Glomerular visceral epithelial cell (primary cell): Measurements from ENCODE around the gene UST.
"Not testable (repeated sequence)": the region's sequence is repeated elsewhere in the genome, so short reads cannot be mapped to it uniquely, and the experiment has no call there.

Source experiments
- DNase-seq: peaks from one replicate; pipeline ENCODE4 v3.0.0-alpha.2; 2016; ENCODE audit errors: extremely low spot score

The UST gene

DNA sequence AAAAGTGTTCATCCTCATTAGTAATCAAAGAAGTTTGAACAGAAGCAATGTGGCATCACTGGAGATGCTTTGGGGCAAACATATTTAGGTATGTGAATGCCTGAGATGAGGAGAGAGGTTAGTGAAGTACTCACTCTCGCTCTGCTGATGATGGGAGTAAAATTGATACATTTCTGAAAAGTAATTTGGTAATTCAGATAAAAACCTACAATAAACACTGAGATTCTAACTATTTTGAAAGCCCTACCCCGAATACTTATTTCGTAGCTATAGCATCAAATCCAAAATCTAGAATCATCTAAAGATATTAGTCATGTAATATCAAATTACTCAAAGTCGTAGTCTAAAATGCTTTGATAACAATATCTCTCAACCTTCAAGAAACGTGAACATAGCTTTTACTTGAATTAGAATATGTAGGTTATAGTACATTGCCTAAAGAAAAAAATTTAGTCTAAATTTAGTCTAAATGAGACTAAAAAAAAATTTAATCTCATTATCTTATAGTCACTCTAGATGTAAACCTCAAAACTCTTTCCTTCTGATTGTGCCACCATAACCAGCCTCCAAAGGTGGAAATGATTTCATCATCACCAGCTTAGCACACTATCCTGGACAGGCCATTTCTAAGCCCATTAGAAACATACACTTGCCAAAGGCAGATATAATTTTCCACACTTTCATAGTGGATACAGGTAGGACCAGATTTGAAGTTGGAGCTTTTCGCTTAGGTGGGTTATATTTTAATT lies 338.2 kb downstream of the UST start:
- no peak for DNase-seq

DNA sequence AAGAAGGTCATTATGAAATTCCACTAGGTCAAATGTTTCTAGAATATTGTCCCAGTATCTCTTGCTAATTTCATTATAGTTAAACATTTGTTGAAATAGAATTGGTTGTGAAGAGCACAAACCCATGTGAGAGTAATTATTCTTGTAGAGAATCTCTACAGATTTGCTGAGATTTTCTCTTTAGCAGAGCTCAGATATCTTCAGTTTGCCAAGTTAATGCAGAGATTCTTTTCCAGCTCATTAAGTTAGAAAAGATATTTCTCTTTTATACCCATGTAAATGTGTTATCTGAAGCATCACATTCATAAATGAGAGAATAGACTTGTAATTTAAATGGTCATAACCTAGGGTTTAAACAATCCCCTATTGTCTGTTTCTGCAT lies 338.7 kb downstream of the UST start:
- DNase-seq, result no peak

DNA sequence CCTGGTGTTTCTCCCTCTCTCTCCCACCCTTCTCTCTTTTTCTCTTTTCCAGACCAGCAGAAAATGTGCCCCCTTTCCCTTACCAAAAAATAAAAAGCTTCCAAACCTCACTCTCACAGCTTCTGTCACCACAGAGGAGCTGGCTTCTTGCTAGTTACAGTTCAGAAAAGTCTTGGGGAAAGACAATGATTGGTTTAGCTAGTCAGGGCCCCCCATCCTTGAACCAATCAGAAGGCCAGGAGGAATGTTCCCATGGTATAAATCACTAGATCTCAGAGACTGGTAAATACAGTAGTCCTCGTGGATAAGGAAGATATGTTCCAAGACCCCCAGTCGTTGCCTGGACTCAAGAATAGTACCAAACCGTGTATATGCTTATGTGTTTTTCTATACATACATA lies 339.5 kb downstream of the UST start:
- no peak for DNase-seq

DNA sequence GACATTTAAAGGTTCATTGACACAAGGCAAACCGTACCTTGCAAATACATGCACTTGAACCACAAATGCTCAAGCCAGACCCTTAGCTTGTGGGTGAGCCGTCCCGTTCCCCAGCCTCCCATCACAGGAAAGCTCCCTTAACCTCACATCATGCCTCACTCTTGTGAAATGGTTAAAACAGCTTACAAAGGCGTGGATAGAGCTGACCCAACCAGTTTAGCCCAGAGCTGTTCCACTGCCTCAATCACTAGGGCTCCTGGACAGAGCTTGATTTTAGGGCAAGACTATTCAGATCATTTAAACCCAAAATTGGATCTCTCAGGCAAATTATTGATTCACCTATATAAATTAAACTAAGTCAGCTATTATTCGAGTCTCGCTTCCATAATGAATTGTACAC lies 341.1 kb downstream of the UST start:
- no peak for DNase-seq

DNA sequence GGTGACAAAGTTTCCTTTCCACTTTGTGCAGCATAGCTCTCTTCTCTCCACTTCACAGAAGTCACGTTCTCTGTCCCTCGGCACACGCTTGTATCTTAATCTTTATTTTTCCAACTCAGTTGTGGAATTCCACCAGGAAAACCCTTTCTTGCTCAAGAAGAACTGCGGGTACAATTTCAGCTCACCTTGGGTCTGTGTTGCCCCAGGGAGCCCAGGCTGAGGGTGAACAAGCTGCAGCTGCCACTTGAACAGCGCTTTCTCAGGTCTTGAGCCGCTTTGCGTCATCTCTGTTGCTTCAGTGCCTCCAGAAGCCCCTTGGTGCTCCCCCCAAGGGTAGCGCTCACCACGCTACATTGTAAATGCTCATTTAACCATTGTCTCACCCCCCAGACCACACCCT lies 341.5 kb downstream of the UST start:
- DNase-seq, result no peak

DNA sequence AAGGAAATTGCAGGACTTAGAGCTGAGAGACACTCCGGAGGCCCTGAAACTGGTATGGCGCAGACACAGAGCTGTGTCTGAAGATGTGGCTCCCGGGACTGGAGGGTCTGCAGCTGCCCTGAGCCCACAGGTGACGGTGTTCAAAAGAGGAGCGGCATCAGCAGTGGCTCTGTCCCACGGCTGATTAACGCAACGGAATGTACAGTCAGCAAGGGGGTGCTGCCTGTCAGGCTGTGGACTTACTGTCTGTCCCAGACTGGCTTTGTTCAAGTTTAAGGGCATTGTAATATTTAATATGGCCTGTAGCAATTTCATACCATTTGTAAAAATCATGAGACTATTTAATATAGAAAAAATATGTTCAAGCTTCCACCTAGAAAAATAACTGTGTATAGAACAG lies 342.7 kb downstream of the UST start:
- DNase-seq, result peak; percentile 21

DNA sequence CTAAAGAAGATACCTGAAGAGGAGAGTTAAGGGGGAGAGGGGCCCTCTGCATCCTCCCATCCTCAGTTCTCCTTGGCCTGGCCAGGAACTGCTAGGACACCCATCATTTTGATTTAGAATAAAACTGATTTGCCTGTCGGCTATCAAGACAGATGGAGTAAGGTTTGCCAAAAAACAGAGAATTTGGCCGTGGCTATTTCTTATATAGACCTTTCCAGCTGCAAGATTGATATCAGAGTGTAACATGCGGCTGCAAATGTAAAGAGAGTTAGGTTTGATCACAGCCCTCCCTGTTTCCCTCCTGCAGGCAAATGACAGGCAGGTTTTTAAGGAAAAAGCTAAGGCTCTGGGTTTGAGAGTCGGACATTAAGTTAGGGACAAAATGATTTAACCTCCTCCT lies 344.1 kb downstream of the UST start:
- DNase-seq, result no peak

DNA sequence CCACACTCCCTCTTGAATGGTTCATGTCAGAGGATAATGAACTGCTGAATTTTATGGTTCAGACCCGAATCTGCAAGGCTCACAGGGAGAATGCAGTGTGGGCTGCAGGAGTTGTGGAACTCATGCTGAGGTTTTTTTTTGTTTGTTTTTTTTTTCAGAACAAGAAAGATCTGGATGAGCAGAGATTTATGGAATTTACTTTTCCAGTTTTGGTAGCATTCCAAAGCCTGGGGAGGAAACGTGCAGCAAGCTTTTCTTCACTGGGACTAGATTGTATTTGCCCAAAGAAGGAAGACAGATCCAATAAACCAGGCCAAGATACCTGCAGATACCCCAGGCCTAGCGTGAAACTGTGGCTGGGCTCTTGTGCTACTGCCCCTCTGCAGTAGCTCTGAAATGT lies 346.8 kb downstream of the UST start:
- peak; percentile 37 for DNase-seq

DNA sequence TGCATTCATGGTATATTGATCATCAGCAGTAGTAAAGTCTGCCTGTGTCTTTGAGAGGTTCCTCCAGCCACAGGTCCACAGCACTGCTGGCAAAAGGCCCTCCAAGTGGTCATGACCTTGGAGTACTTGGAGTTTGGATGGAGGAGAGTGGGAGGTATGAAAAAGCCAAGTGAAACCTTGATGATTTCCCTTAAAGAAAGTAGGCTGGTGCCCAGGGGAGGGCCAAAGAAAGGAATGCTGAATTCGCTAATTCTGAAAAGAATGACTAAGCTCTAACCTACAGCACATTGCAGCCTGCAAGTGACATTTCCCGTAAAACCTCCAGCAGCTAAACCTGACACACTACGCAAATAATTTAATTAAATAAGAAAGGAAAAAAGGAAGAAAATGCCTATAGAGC lies 347.3 kb downstream of the UST start:
- peak; percentile 49 for DNase-seq

DNA sequence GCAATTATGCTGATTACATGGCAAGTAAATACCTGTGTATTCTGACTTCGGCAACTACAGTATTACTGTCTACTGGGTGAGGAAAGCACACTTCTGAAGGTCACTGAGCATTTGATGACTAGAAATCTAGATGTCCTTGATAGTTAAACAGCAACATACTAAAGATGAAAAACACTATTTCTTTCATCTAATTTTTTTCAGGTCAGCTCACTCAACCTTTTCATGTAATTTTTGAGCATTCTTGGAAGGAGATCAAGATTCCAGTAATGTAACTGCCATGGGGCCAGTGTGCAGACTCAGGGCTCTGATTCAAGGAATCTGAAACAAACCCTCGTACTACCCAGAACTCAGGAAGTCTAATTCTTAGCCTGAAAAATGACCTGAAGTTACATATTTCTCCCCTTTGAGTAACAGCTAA lies 348.1 kb downstream of the UST start:
- DNase-seq, result peak; percentile 54

DNA sequence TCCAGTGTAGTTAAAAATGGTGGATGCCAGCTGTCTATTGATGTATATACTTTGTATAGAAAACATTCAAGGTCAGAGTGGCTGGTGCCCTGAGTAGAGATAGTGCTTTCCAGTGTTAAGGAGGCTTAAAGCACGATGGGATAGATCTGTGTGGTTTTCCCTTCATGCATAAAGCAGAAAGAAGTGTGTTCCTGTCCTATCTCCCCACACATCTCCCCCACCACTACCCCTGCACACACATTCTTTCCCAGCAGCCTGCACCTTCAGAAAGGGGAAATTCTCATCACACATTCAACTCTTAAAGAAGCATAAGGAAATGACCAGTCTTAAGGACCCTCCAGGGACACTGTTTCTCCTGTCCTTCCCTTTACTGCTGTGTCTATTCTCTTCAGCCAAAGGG lies 349.0 kb downstream of the UST start:
- DNase-seq, result no peak

DNA sequence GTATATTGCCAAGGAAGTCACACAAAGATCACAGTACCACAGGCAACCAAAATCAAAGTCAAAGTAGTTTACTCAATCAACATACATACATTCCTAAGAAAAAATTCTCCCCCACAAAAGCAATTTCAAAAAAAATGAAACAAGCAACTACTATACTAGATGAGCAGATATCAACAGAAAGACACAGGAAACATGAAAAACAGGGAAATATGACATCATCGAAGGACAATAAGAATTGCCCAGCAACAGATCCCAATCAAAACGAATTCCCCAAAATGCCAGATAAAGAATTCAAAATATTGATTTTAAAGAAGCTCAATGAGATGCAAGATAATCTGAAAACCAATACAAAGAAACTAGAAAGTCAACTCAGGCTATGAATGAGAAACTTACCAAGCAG lies 351.0 kb downstream of the UST start:
- no peak for DNase-seq

DNA sequence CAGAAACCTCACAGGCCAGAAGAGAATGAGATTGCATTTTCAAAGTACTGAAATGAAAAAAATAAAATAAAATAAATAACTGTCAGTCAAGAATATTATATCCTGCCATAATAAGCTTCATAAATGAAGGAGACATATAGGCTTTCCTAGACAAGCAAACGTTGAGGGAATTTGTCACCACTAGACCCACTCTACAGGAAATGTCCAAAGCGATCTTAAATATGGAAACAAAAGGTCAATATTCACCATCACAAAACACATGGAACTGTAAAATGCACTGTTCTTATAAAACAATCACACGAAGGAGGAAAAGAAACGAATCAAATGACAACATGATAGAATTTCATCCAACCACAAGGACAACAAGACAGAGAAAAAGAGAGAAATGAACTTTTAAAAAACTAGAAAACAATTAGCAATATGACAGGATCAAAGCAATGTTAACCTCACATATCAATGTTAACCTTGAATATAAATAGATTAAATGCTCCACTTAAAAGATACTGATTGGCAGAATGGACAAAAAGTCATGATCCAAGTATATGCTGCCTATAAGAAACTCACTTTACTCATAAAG lies 352.0 kb downstream of the UST start:
- no peak for DNase-seq

DNA sequence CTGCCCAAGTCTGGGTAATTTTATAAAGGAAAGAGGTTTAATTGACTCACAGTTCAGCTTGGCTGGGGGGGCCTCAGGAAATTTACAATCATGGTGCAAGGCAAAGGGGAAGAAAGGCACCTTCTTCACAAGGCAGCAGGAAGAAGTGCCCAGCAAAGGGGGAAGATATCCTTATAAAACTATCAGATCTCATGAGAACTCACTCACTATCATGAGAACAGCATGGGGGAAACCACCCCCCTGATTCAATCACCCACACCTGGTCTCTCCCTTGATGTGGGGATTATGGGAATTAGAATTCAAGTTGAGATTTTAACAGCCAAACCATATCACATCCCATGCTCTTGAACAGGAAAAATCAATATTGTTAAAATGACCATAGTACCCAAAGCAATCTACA lies 355.5 kb downstream of the UST start:
- no peak for DNase-seq

DNA sequence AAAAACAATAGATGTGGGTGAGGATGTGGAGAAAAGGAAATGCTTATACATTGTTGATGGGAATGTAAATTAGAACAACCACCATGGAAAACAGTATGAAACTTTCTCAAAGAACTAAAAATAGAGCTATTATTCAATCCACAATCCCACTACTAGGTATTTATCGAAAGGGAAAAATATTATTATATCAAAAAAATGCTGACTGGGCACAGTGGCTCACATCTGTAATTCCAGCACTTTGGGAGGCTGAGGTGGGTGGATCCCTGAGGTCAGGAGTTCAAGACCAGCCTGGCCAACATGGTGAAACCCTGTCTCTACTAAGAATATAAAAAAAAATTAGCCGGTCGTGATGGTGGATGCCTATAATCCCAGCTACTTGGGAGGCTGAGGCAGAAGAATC lies 357.1 kb downstream of the UST start:
- DNase-seq, result not testable (repeated sequence)

DNA sequence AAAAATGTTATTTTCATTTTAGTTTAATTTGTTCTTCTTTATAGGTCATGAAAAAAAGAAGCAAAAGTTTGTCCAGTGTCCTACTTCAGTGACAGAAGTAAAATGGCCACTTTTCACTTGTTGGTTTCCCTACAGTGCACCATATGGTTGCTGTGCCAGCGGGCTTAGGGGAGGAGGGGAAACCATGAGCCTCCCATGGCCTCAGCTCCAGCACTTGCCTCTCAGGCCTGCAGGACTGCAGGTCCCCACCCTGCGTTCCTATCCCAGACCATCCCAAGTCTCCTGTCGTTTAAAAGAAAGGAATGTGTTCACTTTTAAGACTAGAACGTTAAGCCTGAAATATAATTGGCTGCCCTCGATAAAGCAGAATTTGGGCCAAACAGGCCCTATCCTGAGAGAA lies 360.7 kb downstream of the UST start:
- DNase-seq, result no peak

DNA sequence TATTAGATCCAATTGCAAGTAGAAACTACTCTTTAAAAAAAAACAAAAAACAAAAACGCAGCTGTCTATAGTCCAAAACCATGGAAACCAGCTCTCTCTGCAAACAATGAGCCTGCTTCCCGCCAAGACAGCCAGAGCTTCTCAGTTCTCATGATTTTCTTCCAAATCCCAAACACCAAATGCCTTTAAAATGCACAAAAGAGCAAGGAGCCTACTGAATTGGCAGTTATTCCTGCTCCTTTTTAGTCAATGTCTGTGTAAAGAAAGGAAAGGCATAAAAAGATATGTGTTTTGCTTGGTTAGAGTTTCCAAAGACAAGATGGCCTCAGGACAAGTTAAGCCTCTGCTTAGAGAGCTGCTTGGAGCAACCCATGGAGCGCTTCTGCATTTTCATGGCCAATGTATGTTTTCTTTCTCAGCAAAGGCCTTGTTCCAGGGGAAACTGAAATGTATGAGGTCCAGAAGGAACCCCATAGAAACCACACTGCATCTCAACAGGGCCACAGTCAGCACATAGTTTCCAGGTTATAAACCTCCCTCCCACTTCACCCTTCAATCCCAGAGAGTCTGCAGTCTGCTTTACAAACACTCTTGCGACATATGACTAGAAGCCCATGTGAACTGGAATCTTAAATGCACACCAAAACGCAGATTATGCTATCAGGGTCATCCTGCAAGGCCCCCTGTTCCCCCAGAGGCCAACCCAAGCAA lies 361.4 kb downstream of the UST start:
- DNase-seq, result no peak

DNA sequence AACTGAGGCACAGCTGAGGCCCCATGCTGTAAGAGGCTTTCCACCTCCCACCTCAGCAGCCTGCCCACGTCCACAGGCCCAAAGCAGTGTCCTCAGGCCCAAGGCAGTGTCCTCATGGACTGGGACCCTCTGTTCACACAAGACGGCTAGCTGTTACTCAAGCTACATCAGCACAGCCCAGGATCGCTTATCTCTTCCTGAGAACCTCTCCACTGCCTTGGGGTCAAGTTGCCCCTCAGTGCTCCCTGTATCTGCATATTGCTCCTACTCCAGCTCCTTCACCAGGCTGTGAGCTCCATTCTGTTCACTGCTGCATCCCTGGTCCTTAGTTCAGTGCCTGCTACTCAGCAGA lies 361.9 kb downstream of the UST start:
- no peak for DNase-seq

DNA sequence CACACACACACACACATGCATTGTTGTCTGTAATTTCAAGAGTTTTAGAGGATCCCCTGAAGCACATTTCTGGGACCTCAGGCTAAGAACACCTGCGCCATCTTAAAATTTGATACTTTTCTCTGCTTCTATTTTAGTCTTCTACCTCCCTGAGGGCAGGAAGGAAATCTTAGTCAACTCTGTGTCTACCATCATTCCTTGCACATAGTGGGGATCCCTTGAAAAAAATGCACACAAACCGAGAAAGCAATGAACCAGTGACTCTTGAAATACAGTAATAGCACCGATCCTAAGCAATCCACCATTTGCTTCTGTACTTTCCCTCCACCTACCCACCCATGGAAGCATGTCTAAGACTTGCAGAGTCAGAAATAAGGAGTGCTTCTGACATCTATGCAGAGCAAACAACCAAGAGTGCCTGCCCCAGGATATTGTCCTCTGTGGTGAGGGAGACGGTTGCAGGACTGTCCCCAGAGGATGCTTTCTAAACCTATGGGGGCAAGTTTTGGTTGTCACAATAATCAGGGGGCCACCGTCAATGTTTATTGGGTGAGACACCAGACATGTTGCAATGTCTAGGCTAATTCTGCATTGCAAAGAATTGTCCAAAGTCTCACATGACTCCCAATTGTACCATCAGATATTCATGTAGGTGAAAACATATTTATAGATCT lies 362.7 kb downstream of the UST start:
- DNase-seq, result no peak

DNA sequence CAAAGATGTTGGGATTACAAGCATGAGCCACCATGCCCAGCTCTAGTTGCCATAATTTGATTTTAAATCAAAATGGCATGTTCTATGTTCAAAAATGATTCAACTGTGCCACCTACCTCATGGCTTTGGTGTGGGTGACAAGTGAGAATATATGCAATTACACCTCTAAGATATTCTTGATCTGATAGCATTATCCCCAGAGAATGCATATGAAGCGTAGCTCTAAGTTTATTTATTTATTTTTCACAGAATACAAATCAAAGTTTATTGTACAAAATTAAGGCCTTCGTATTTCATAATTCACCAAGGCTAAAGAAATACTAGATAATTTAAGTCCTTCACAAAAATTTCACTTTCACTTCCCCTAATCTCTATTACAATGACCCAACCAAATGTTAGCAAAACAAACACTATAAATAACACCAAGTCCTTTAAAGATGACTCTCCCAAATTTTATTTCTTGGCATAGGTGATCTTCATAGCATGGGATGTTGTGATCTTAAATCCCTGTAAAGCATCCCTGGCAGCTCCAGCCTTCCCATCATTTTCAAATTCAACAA lies 364.8 kb downstream of the UST start:
- no peak for DNase-seq

DNA sequence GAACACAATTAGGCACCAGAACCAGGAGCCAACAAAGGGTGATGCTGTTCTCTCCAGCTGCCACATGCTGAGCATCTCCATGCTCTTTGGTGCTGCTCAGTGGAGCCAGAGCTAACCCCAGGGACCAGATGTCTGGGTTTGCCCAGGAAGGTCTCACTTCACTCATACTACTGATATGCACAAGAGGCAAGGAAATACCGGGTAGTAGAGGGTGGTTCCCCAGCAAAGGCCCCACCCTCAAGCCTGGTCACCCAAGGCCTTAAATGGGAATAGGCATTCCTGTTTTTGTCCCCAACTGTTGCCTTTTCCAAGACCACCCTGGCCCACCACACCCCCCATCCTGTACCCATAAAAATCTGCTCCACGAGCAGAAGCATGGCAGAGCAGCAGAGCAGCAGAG lies 366.1 kb downstream of the UST start:
- DNase-seq, result no peak

DNA sequence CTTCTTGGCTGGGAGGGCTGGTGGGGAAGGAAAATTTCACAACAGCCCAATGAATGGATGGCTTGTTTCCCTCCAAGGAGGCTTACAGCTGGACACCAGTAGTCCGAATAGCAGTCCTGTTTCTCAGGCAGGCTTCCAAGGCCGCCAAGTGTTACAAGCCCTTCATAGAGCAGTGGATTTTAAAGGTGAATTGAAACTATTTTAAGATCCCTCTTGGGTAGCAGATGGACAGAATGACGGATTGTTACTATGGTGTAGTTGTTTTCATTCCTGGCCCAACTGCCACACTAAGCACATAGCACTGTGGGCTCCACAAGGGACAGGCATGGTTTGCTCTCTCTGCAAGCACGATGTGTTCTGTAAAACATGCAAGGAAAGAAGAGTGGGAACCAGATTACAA lies 367.3 kb downstream of the UST start:
- DNase-seq, result no peak
